ENCODE measurements around the gene USP24.

- TF ChIP-seq EP300 (IDR thresholded peaks at IDR 0.05) (no peak), CTCF (IDR thresholded peaks at IDR 0.05) (no peak), POLR2A (IDR thresholded peaks at IDR 0.05) (no peak), POLR2AphosphoS5 (IDR thresholded peaks at IDR 0.05) (no peak)
Measured at GRCh38 chr1:55079651-55080050, 135.5 kb downstream of the USP24 start.
